Neural cell (in vitro differentiated cells): ENCODE measurements around the gene MDN1. TPM values are rescaled to one million over a fixed set of nuclear protein-coding genes. Genes with fewer than 3 reads are reported as not detected.

Experiments used
- H2AFZ ChIP-seq: fragments of 200-600, 300-800 bp; sonication (generic), shearing (Covaris generic); 2 replicates; pipeline ENCODE4 v1.6.0; 2014; ENCODE audit warnings: low read depth, mild to moderate bottlenecking, antibody characterized with exemption, low read length, moderate library complexity
- H3F3A ChIP-seq: fragments of 200-600 bp; shearing (Covaris generic); 2 replicates; pipeline ENCODE4 v1.6.1; 2016; ENCODE audit warnings: mild to moderate bottlenecking, moderate library complexity, mixed read lengths, antibody characterized with exemption, low read length; ENCODE audit not compliant: insufficient read depth, poor library complexity, severe bottlenecking
- H3K27ac ChIP-seq: fragments of 200-600, 300-800 bp; sonication (generic), shearing (Covaris generic); 2 replicates; pipeline ENCODE4 v1.5.1; 2014; ENCODE audit warnings: mild to moderate bottlenecking, low read length, moderate library complexity
- H3K27me3 ChIP-seq: fragments of 300-800, 200-600 bp; sonication (generic), shearing (Covaris generic); 2 replicates; pipeline ENCODE4 v1.6.0; 2014; ENCODE audit warnings: mild to moderate bottlenecking, low read depth, low read length, moderate library complexity; ENCODE audit not compliant: insufficient read depth
- H3K36me3 ChIP-seq: fragments of 300-800, 200-600 bp; sonication (generic), shearing (Covaris generic); 2 replicates; pipeline ENCODE4 v1.5.1; 2014; ENCODE audit warnings: mild to moderate bottlenecking, antibody characterized with exemption, low read length, moderate library complexity; ENCODE audit not compliant: insufficient read depth
- H3K4me2 ChIP-seq: fragments of 300-800, 200-600 bp; sonication (generic), shearing (Covaris generic); 2 replicates; pipeline ENCODE4 v1.6.0; 2014; ENCODE audit warnings: mild to moderate bottlenecking, low read length
- H3K4me3 ChIP-seq: fragments of 300-800, 200-600 bp; sonication (generic), shearing (Covaris generic); 2 replicates; pipeline ENCODE4 v1.5.1; 2014; ENCODE audit warnings: mild to moderate bottlenecking, low read length, moderate library complexity
- H3K79me2 ChIP-seq: fragments of 200-600 bp; shearing (Covaris generic); replicated peaks from 2 replicates; pipeline ENCODE4 v1.6.0; 2014; ENCODE audit warnings: mild to moderate bottlenecking, low read length, moderate library complexity; ENCODE audit not compliant: insufficient read depth
- H3K9ac ChIP-seq: fragments of 300-800, 200-600 bp; sonication (generic), shearing (Covaris generic); 2 replicates; pipeline ENCODE4 v1.6.1; 2016; ENCODE audit warnings: mild to moderate bottlenecking, low read length, mixed read lengths
- H3K9me2 ChIP-seq: fragments of 200-600 bp; shearing (Covaris generic); 2 replicates; pipeline ENCODE4 v1.6.1; 2016; ENCODE audit warnings: mild to moderate bottlenecking, low read length, mixed read lengths; ENCODE audit not compliant: insufficient read depth
- H3K9me3 ChIP-seq: fragments of 200-600, 300-800 bp; sonication (generic), shearing (Covaris generic); 2 replicates; pipeline ENCODE4 v1.6.1; 2016; ENCODE audit warnings: mild to moderate bottlenecking, mixed run types, low read length, moderate library complexity, mixed read lengths
- H4K20me1 ChIP-seq: fragments of 200-600 bp; shearing (Covaris generic); 2 replicates; pipeline ENCODE4 v1.6.1; 2016; ENCODE audit warnings: mild to moderate bottlenecking, mixed run types; ENCODE audit not compliant: insufficient read depth
- CTCF ChIP-seq: fragments of 450-650 bp; IDR thresholded peaks from 2 replicates; pipeline ENCODE4 v1.5.1; 2014; ENCODE audit warnings: antibody characterized with exemption, mild to moderate bottlenecking, moderate library complexity; ENCODE audit not compliant: poor library complexity, severe bottlenecking
- EP300 ChIP-seq: fragments of 450-650 bp; conservative IDR thresholded peaks from 2 replicates; pipeline ENCODE4 v1.6.1; 2014; ENCODE audit warnings: antibody characterized with exemption, mild to moderate bottlenecking, moderate library complexity; ENCODE audit not compliant: poor library complexity, severe bottlenecking
- EZH2 ChIP-seq: fragments of 200-600, 300-800 bp; shearing (Covaris generic), sonication (generic); IDR thresholded peaks from 2 replicates; pipeline ENCODE4 v1.6.1; 2014; ENCODE audit warnings: antibody characterized with exemption, low read length, borderline replicate concordance, mild to moderate bottlenecking; ENCODE audit not compliant: insufficient read depth, poor library complexity, severe bottlenecking
- MXI1 ChIP-seq: fragments of 450-650 bp; conservative IDR thresholded peaks from 2 replicates; pipeline ENCODE4 v1.6.1; 2014; ENCODE audit warnings: antibody characterized with exemption, mild to moderate bottlenecking; ENCODE audit not compliant: poor library complexity, severe bottlenecking
- POLR2AphosphoS5 ChIP-seq: IDR thresholded peaks from 2 replicates; pipeline ENCODE4 v1.6.1; 2012
- RAD21 ChIP-seq: fragments of 450-650 bp; conservative IDR thresholded peaks from 2 replicates; pipeline ENCODE4 v1.6.1; 2014; ENCODE audit warnings: antibody characterized with exemption, mild to moderate bottlenecking, moderate library complexity
- SMC3 ChIP-seq: fragments of 450-650 bp; conservative IDR thresholded peaks from 2 replicates; pipeline ENCODE4 v1.6.1; 2014; ENCODE audit warnings: antibody characterized with exemption, mild to moderate bottlenecking, moderate library complexity; ENCODE audit not compliant: poor library complexity
- TAF1 ChIP-seq: IDR thresholded peaks from 2 replicates; pipeline ENCODE4 v1.6.1; 2012; ENCODE audit warnings: low read depth
- polyA plus RNA-seq: library from polyadenylated mRNA; depleted of rRNA; stranded (reverse); fragments of >200 nt; gene quantifications from 2 replicates; pipeline ENCODE4 v1.2.3, GENCODE V29; 2014
- TF ChIP-seq, protein P1 (sequence below): IDR thresholded peaks from 2 replicates; pipeline ENCODE4 v1.6.1; 2012; ENCODE audit warnings: borderline replicate concordance

MDN1 gene
- polyA plus RNA-seq, 1 donor from 2014 or later = 17.8 TPM

- no peak overlapping the region for H3K4me2 ChIP-seq
- H3K27ac ChIP-seq = no peak overlapping the region
- H2AFZ ChIP-seq = no peak overlapping the region
- H3F3A ChIP-seq = no peaks in the 10 kb centered on the region
- no peaks in the 10 kb centered on the region for H4K20me1 ChIP-seq
- no peaks in the 10 kb centered on the region for H3K27me3 ChIP-seq
- no peak for TF ChIP-seq MXI1
- TF ChIP-seq SMC3 = no peak
- TF ChIP-seq EP300 = no peak
- TF ChIP-seq TAF1 = no peak
- TF ChIP-seq EZH2 = no peak
- TF ChIP-seq, protein P1, sequence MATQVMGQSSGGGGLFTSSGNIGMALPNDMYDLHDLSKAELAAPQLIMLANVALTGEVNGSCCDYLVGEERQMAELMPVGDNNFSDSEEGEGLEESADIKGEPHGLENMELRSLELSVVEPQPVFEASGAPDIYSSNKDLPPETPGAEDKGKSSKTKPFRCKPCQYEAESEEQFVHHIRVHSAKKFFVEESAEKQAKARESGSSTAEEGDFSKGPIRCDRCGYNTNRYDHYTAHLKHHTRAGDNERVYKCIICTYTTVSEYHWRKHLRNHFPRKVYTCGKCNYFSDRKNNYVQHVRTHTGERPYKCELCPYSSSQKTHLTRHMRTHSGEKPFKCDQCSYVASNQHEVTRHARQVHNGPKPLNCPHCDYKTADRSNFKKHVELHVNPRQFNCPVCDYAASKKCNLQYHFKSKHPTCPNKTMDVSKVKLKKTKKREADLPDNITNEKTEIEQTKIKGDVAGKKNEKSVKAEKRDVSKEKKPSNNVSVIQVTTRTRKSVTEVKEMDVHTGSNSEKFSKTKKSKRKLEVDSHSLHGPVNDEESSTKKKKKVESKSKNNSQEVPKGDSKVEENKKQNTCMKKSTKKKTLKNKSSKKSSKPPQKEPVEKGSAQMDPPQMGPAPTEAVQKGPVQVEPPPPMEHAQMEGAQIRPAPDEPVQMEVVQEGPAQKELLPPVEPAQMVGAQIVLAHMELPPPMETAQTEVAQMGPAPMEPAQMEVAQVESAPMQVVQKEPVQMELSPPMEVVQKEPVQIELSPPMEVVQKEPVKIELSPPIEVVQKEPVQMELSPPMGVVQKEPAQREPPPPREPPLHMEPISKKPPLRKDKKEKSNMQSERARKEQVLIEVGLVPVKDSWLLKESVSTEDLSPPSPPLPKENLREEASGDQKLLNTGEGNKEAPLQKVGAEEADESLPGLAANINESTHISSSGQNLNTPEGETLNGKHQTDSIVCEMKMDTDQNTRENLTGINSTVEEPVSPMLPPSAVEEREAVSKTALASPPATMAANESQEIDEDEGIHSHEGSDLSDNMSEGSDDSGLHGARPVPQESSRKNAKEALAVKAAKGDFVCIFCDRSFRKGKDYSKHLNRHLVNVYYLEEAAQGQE = no peak
- TF ChIP-seq POLR2AphosphoS5 = no peak
- TF ChIP-seq RAD21 = no peak
- TF ChIP-seq CTCF = no peak
- H3K9me3 ChIP-seq = no peaks in the 10 kb centered on the region
- no peak overlapping the region for H3K4me3 ChIP-seq
- no peaks in the 10 kb centered on the region for H3K9me2 ChIP-seq
- H3K79me2 ChIP-seq = no peaks in the 10 kb centered on the region
- H3K36me3 ChIP-seq = no peaks in the 10 kb centered on the region
- H3K9ac ChIP-seq = no peak overlapping the region
Observed at GRCh38 chr6:89702349-89702748, 117.2 kb downstream of the MDN1 start.

- peaks cover 7% of the 10 kb centered on the region for H3K36me3 ChIP-seq
- H3F3A ChIP-seq = no peaks in the 10 kb centered on the region
Observed at GRCh38 chr6:89695667-89696066, 123.9 kb downstream of the MDN1 start.

More at GRCh38 chr6:89695667-89696066, 123.9 kb downstream of the MDN1 start:
- Histone ChIP-seq H3K9ac (no peak overlapping the region), H3K9me2 (no peaks in the 10 kb centered on the region), H3K9me3 (no peaks in the 10 kb centered on the region), H2AFZ (no peak overlapping the region), H3K79me2 (no peaks in the 10 kb centered on the region), H4K20me1 (no peaks in the 10 kb centered on the region), H3K27me3 (no peaks in the 10 kb centered on the region), H3K27ac (no peak overlapping the region), H3K4me3 (no peak overlapping the region), H3K4me2 (no peak overlapping the region)
- TF ChIP-seq POLR2AphosphoS5 (no peak), SMC3 (no peak), RAD21 (no peak), EZH2 (no peak), MXI1 (no peak), TAF1 (no peak), EP300 (no peak), CTCF (no peak)
- TF ChIP-seq, protein P1 = no peak
